GM19468 (cell line): Measurements from ENCODE around the gene CPE.
A peak's percentile ranks its signal among the peaks of the same experiment; 100 is the strongest.
"Not testable (repeated sequence)": the region's sequence is repeated elsewhere in the genome, so short reads cannot be mapped to it uniquely, and the experiment has no call there.

Source experiments
- ATAC-seq: cut with Tn5 transposase; IDR thresholded peaks from one replicate; pipeline ENCODE4 v1.9.1; 2021; ENCODE audit warnings: mild to moderate bottlenecking, moderate library complexity, moderate number of reproducible peaks; ENCODE audit not compliant: unreplicated experiment; ENCODE audit errors: extremely low read depth

Gene CPE

DNA sequence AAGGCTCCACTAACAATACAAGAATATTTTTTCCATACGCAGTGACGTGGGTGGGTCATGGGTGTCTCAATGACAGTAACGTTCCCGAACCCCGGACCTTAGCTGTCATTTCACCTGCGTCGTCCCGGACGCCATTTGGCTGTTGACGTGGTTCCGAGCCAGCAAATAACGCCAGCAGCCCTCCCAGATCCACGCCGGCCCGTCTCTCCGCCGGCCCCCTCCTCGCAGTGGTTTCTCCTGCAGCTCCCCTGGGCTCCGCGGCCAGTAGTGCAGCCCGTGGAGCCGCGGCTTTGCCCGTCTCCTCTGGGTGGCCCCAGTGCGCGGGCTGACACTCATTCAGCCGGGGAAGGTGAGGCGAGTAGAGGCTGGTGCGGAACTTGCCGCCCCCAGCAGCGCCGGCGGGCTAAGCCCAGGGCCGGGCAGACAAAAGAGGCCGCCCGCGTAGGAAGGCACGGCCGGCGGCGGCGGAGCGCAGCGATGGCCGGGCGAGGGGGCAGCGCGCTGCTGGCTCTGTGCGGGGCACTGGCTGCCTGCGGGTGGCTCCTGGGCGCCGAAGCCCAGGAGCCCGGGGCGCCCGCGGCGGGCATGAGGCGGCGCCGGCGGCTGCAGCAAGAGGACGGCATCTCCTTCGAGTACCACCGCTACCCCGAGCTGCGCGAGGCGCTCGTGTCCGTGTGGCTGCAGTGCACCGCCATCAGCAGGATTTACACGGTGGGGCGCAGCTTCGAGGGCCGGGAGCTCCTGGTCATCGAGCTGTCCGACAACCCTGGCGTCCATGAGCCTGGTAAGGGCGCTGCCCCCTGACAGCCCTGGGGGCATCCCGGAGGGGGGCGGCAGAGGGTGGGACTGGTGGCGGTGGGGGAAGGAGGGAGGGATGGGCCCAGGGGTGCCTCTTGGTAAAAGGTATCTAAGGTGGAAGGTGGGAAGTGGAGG is at the start of gene CPE:
CPE (plus strand) TSS at position 264 of the 933 bp plus-strand sequence; CDS start at position 478, 214 bp downstream.
- peak; percentile 83 for ATAC-seq

GRCh38 chr4:165330071-165330470 is 48.7 kb upstream of the CPE start:
- ATAC-seq: no peak

DNA sequence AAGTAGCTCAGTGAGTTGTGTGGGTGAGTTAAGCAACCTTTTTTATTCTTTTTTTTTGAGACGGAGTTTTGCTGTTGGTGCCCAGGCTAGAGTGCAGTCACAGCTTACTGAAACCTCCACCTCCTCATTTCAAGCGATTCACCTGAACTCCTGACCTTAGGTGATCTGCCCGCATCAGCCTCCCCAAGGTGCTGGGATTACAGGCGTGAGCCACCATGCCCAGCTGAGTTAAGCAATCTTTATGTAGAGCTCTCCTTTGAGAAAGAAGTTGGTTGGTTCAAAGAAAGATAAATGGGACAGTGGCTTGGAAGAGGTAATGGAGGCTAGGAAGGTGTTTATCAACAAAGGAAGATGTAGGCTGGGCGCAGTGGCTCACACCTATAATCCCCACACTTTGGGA is 48.1 kb upstream of the CPE start:
- ATAC-seq: no peak

DNA sequence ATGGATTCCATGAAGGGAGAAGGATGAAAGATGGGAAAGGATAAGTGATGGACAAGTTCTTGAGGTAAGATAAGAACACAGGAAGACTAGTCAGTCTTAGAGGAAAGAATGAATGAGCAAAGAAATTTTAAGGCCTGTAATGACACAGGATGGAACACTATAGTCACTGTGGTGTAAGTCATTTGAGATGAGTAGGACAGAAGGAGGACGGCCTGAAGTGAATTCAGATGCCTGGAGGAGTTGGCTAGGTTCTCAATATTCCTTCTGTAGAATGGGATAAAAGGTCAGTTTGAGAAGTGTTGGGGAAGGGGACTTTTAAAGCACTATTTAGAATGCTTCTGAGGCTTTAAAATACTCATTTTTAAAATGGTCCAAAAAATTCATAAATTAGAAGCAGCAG is 47.4 kb upstream of the CPE start:
- no peak for ATAC-seq

GRCh38 chr4:165331823-165332222 is 47.0 kb upstream of the CPE start:
- no peak for ATAC-seq

DNA sequence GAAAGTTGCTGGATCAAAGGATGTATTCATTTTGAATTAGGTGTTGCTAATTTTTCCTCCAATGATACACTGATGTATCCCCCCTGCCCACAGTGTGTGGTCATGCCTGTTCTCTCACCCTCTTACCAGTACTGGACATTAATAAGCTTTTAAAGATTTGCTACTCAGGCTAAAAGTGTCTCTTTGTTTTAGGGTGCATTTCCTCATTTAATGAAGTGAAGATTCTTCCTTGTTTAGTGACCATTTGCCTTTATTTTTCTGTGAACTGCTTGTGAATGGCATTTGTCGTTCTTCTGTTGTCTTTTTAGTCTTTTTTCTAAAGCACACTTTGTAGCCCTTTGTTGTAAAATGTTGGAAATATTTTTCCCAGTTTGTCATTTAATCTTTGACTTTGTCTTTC is 46.3 kb upstream of the CPE start:
- ATAC-seq: no peak

DNA sequence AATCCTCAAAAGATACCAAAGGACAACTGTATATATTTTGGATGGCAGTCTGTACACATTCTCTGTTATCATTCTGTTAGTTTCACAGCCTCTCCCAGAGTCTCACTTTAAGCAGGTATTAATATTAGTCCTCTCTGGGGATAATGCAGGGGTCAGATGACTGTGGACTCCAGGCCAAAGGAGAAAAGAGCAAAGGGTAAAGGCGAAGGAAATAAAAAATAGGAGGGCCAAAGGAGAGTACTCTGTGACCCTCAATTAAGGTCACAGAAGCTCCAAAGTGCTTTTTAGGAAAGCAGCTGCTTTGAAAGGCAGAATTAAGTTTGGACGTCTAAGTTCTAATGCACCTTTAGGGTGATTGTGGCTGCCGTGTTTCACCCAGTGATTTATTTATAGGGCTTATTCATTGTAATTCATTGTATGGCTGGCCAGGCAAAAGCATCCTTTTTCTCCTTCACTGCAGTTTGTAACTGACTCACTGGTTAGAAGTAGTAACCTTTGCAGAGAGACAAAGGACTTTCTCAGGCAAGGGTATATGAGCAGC is 43.6 kb upstream of the CPE start:
- no peak for ATAC-seq

DNA sequence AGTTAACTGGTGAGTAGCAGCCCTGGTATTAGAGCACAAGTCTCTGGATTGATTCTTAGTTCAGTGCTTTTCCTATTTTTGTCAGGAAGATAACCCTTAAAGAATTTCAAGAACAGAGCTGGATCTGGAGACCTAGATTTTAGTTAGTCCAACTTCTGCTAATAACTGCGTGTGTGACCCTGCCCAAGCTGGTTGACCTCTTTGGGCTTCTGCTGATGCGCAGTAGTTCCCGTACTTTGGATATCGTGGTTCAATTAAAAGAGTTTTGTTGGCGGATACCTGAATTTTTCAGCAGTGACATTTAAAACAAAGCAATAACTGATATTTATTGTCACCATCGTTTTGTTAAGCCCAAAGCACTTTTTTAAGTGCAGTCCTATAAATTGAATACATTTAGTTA is 42.1 kb upstream of the CPE start:
- ATAC-seq: no peak

- ATAC-seq: not testable (repeated sequence)
These were observed 36.5 kb upstream of the CPE start for GRCh38 chr4:165342340-165342739.

DNA sequence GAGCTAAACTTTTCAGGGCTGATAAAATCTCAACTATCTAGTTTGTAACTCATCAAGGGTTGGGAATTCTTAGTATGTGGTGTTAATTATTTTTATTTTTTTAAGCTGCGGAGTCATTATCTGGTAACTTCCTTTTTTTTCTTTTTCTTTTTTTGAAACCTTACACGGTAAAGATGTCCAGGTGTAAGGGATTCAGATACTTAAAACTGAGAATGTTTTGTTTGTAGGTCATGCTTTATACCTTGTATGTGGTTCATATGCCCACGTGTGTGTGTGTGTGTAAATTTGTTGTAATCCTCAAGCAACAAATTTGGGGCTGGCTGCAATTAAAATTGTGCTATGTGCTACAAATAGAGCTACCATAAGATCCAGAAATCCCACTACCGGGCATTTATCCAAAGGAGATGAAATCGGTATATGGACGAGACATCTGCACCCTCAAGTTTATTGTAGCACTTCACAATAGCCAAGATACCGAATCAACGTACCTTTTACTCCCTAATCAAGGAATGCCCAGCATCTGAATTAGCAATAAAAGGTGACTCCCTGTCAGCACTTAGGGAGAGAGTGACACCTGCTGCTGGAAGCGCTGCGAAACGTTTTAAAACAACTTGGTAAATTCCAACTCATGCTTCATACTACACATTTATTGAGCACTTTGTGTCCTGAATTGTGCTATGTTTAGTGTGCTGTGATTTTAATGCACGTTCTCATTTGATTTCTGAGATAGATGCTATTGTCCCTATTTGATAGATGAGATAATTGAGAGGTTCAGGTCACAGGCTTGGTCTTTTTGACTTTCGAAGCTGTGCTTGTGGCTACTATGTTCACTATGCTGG is 35.2 kb upstream of the CPE start:
- no peak for ATAC-seq

- ATAC-seq: no peak
These were observed 33.0 kb upstream of the CPE start for GRCh38 chr4:165345666-165346417.

DNA sequence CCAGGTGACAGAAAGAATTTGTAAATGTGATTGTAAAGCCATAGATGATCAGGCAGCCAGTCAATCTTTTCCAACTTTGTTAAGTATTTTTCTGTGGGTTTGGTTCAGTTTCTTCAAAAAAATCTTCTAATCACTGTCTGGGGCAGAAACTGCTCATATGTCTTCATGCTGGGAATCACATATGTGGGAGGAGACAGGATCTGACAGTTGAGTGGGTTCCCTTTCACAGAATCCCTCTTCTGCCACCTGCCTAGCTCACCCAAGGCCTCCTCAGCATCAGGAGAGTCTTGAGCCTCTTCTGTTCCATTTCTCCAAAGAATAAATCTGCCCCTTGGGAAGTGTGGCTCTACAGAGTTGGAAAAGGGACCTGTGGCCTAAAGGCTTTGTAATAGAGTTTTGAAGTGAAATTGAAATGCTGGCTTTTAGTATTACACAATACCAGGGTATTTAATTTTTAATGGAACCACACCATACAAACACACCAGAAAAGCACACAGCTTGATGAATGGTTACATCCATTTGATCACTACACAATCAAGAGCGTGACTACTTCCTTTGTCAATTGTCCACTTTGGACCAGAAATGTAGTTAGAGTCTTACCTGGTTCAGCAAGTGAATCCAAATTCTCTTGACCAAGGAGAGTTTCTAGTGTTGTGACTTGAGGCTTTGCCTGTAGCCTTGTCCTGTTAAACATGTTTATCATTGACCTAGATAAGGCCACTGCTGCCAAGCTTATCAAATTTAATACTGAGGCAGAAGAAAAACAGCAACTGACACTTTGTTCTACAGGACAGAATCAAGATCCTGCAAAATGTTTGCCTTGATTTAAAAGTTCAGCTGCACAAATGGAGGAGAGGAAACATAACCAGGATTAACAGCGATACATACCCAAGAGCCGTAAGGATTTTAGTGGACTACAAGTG is 30.9 kb upstream of the CPE start:
- ATAC-seq: no peak

GRCh38 chr4:165351359-165352130 is 27.3 kb upstream of the CPE start:
- ATAC-seq: no peak

- ATAC-seq: no peak
These were observed 22.9 kb upstream of the CPE start for GRCh38 chr4:165355900-165356300.

GRCh38 chr4:165359506-165359905 is 19.3 kb upstream of the CPE start:
- no peak for ATAC-seq

DNA sequence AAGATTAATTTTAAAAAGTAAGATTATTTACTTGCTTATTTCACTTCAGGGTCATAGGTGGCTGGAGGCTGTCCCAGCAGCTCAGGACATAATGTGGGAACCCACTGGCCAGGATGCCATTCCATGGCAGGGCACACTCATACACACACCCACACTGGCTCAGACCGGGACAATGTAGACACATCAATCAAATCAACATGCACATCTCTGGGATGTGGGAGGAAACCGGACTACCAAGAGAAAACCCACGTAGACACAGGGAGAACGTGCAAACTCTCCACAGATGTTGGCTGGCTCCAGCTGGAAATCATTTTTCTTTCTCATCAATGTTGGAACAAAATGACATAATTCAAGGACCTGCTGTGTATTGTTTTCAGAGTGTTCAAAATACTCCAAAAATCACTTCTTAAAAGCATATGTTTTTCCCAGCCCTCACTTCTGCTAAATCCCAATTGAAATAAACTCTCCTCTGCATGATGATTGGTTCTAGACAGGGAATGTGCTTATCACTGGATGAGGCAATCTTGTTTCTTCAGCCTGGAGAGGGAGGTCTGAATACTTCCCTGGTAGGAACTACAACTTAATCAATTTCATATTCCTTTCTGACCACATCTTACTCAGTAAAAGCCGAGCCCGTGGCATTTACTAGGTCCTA is 18.6 kb upstream of the CPE start:
- no peak for ATAC-seq

- no peak for ATAC-seq
These were observed 17.7 kb upstream of the CPE start for GRCh38 chr4:165360985-165361670.
